Thyroid gland (tissue), 4 donors: ENCODE results near the gene KCNMB4.

Source experiments
- CTCF ChIP-seq, 6 experiments: fragments of 200-600 bp in 3 of 6; fragments of 450-650 bp in 3 of 6; sonication (generic) in 3 of 6; IDR thresholded peaks; one replicate each; pipeline ENCODE4 v1.5.1; 2016 to 2019; ENCODE audit warnings: antibody characterized with exemption in 6 of 6, mild to moderate bottlenecking in 2 of 6, inconsistent platforms in 1 of 6, moderate library complexity in 1 of 6
- POLR2A ChIP-seq, 2 donors: fragments of 450-650 bp; IDR thresholded peaks; one replicate each; pipeline ENCODE4 v1.6.1; 2017; ENCODE audit warnings: antibody characterized with exemption in 2 of 2, mild to moderate bottlenecking in 2 of 2, moderate library complexity in 1 of 2

GRCh38 chr12:70400124-70400523 lies 34.0 kb downstream of the KCNMB4 start:
- TF ChIP-seq CTCF (IDR thresholded peaks at IDR 0.05) (no peak), POLR2A (IDR thresholded peaks at IDR 0.05) (no peak)
